Uterine smooth muscle cell (primary cell): ENCODE results near the gene TRPC4AP. TPM values are rescaled to one million over a fixed set of nuclear protein-coding genes. Genes with fewer than 3 reads are reported as not detected.

Experiments used
- total RNA-seq: library from RNA; depleted of rRNA; stranded (reverse); fragments of >200 nt; gene quantifications from 2 replicates; pipeline ENCODE4 v1.2.3, GENCODE V29; 2014

TRPC4AP gene, protein sequence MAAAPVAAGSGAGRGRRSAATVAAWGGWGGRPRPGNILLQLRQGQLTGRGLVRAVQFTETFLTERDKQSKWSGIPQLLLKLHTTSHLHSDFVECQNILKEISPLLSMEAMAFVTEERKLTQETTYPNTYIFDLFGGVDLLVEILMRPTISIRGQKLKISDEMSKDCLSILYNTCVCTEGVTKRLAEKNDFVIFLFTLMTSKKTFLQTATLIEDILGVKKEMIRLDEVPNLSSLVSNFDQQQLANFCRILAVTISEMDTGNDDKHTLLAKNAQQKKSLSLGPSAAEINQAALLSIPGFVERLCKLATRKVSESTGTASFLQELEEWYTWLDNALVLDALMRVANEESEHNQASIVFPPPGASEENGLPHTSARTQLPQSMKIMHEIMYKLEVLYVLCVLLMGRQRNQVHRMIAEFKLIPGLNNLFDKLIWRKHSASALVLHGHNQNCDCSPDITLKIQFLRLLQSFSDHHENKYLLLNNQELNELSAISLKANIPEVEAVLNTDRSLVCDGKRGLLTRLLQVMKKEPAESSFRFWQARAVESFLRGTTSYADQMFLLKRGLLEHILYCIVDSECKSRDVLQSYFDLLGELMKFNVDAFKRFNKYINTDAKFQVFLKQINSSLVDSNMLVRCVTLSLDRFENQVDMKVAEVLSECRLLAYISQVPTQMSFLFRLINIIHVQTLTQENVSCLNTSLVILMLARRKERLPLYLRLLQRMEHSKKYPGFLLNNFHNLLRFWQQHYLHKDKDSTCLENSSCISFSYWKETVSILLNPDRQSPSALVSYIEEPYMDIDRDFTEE
- 77.4 and 78.1 TPM in 2 replicates for total RNA-seq

DNA sequence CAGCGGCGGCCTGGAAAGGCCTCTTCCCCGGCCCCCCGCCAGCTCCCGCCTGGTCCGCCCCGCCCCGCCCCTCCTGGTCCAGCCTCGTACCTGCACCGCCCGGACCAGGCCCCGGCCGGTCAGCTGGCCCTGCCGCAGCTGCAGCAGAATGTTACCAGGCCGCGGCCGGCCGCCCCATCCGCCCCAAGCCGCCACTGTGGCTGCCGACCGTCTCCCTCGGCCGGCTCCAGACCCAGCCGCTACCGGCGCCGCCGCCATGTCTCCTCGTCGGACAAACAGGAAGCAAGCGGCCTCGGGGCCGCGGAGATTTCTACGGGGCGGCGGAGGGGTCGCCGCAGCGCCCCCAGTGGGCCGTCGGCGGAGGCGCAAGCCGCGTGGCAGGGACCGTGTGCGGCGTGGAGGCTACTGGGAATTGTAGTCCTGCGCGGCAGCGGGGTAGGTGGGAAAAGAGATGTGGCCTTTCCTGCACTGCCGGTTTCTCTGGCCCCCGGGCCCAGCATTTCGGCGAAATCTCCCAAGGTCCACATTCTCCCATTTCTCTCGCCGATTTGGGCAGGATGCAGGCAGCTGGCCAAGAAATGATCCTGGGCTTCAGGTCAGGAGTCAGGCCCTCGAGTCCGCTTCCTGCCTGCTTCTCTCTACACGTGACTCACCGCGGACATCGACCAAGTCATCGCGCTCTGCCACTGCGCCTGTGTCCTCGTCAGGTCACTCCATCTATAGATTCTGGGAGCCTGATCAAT lies at the start of gene TRPC4AP:
Gene TRPC4AP (minus strand): TSS at position 284 of the 743 bp plus-strand sequence. CDS start 26 bp downstream, at position 258.

DNA sequence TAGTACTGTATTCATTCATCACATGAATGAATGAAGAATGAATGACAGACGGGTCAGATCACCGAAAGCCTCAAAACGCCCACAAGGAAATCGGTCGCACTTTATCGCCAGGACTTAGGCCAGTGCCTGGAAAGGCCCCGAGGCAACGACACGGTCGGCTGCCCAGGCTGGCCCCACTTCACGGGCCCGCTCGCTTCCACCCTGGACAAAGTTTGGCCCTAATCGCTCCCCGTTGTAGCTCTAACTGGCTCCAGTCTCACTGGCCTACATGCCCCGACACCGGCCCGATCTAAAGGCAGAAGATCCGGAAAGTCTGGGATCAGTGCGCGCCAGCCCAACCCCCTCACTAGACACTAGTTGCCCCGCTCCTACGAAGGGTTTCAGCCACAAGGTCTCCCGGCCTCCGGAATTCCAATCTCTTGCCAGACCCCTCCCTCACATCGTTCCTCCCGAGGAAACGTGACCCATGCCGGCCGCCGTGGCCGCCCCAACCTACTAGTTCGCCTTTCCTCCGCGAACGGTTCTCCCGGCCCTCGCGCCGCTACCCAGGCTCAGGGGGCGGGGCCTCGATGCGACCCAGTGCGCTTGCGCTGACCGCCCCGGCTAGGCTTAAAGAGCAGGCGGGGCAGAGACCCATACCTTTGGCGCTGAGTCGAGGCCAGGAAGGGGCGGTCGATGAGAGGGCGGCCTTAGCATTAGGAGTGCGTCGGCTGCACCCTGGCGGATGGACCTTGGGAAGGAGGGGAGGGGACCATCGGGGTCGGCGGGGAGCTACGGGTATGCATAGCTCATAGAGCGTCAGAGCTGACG lies 137.2 kb downstream of the TRPC4AP start, which contains the start of the genes GSS and MYH7B:
Gene GSS (minus strand): TSS at position 576 of the 810 bp plus-strand sequence. CDS start 3,954 bp downstream, outside the sequence.
Gene MYH7B (plus strand): TSS at position 638 of the 810 bp plus-strand sequence. CDS start 22,138 bp downstream, outside the sequence.

Other genes starting within 250 kb of the TRPC4AP start
- 8.5 and 18.2 TPM in 2 replicates for gene GGT7, start 220.0 kb downstream of the TRPC4AP start, total RNA-seq
- gene ACSS2, start 216.2 kb downstream of the TRPC4AP start, total RNA-seq, result 66.3 and 69.7 TPM in 2 replicates
- 75.7 and 104 TPM in 2 replicates for gene GSS, start 137.0 kb downstream of the TRPC4AP start, total RNA-seq
- gene MYH7B, start 136.9 kb downstream of the TRPC4AP start, total RNA-seq, result under 0.01 and 0.33 TPM in 2 replicates
- gene EDEM2, start 54.5 kb upstream of the TRPC4AP start, total RNA-seq, result 27.2 and 56.7 TPM in 2 replicates
- 67.1 and 101 TPM in 2 replicates for gene PROCR, start 79.3 kb upstream of the TRPC4AP start, total RNA-seq
- 0.11 and 0.12 TPM in 2 replicates for gene MMP24, start 133.9 kb upstream of the TRPC4AP start, total RNA-seq
- gene MMP24OS, start 185.3 kb upstream of the TRPC4AP start, total RNA-seq, result 7.1 and 17.0 TPM in 2 replicates
- 99.1 and 161 TPM in 2 replicates for gene EIF6, start 192.0 kb upstream of the TRPC4AP start, total RNA-seq
- gene FAM83C, start 199.6 kb upstream of the TRPC4AP start, total RNA-seq, result not detected in 2 replicates